ENCODE measurements around the gene RETREG1.
A peak's percentile ranks its signal among the peaks of the same experiment; 100 is the strongest.

The RETREG1 gene
- long read RNA-seq, result 0 reads

DNA sequence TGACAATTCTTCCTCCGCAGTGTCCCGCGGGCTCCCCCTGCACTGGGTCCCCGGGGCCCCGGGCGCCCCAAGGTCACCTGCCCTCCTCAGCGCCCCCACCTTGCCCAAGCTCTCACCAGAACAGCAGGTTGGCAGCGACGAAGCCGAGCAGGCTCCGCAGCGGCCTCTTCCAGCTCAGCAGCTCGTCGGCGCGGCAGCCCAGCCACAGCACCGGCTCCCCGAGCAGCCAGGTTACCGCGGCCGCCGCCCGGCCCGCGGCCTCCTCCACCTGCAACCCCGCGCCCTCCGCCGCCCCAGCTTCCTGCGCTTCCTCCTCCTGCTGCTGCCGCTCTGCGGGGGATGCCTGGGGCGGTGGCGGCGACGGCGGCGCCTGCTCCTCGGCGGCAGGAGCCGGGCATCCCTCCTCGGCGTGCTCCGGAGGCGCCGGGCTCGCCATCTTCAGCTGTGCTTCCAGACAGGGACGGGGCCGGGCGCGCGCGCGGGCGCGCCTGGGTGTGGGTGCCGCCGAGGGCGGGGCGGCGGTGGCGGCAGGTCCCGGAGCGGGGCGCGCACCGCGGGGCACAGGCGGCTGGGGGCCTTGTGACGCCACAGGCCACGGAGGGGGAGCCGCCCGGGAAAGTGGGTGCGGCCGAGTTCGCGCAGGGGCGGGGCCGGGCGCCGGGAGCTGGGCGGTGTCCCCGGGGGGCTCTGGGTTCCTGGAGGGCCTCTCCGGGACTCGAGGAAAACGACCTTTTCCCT, at the start of gene RETREG1:
TSS of gene RETREG1 (minus strand) at position 462 of the 738 bp plus-strand sequence. CDS start at position 436, 26 bp downstream.
- no peaks in the 10 kb centered on the region for H3K27me3 ChIP-seq (ENCODE audit: insufficient read depth, poor library complexity, severe bottlenecking)
- no peak for TF ChIP-seq SPI1 (IDR thresholded peaks at IDR 0.05; ENCODE audit: borderline replicate concordance, low read depth)
- no peak for TF ChIP-seq CTCF (IDR thresholded peaks at IDR 0.05; ENCODE audit: insufficient read depth, low read length)
- TF ChIP-seq POLR2AphosphoS5 (IDR thresholded peaks at IDR 0.05; ENCODE audit: low read depth), result no peak
- no peak for TF ChIP-seq GABPA (IDR thresholded peaks at IDR 0.05; ENCODE audit: low read depth)
- TF ChIP-seq, protein P1, sequence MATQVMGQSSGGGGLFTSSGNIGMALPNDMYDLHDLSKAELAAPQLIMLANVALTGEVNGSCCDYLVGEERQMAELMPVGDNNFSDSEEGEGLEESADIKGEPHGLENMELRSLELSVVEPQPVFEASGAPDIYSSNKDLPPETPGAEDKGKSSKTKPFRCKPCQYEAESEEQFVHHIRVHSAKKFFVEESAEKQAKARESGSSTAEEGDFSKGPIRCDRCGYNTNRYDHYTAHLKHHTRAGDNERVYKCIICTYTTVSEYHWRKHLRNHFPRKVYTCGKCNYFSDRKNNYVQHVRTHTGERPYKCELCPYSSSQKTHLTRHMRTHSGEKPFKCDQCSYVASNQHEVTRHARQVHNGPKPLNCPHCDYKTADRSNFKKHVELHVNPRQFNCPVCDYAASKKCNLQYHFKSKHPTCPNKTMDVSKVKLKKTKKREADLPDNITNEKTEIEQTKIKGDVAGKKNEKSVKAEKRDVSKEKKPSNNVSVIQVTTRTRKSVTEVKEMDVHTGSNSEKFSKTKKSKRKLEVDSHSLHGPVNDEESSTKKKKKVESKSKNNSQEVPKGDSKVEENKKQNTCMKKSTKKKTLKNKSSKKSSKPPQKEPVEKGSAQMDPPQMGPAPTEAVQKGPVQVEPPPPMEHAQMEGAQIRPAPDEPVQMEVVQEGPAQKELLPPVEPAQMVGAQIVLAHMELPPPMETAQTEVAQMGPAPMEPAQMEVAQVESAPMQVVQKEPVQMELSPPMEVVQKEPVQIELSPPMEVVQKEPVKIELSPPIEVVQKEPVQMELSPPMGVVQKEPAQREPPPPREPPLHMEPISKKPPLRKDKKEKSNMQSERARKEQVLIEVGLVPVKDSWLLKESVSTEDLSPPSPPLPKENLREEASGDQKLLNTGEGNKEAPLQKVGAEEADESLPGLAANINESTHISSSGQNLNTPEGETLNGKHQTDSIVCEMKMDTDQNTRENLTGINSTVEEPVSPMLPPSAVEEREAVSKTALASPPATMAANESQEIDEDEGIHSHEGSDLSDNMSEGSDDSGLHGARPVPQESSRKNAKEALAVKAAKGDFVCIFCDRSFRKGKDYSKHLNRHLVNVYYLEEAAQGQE (IDR thresholded peaks at IDR 0.05; ENCODE audit: insufficient replicate concordance, low read depth), result no peak
- H3K27ac ChIP-seq (replicated peaks), result peak within 1 kb of the TSS; percentile 47
- peak within 1 kb of the TSS; percentile 81 for H3K4me3 ChIP-seq (replicated peaks; ENCODE audit: insufficient read depth, low read length)
- peak in 1 of 2 experiments; percentile 55 for DNase-seq (ENCODE audit: low read depth in 1 of 2, low spot score in 1 of 2)

DNA sequence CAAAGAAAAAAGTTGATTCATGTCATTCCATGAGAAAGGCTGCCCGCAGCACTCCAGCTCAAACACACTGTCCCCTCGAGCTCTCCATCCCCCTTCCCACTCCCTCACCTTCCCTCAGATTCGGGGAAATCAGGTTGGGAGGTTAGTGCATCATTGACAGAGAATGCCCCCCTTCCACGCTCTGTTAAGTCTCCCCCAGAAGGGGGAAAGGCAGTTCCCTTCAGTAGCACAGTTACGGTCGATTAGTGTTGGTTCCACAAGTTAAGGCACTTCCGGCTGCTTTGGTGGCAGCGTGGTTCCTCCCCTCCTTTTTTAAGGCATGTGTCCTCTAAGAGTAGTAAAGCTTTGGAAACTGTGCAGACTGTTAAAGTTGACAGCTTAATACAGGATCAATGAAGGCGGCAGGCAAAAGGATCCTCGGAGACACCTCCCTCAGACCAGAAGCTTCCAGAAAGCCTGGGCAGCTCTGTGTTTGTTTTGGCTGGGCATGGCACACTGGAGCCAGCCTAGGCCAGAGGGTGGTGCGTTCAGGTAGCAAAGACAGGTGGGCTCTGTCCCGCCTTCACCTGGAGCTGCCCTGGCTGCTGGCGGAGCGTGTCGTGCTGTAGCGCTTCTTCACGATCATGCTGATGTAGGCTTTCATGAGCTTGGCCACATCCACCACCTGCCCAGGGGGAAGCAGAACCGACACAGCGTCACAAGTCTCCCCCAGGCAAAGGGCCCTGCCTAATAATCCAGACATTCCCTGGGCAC, 49.5 kb upstream of the RETREG1 start:
- no peak overlapping the region for H3K4me3 ChIP-seq (replicated peaks; ENCODE audit: insufficient read depth, low read length)
- no peak overlapping the region for H3K27ac ChIP-seq (replicated peaks)
- no peak for DNase-seq (ENCODE audit: low read depth in 1 of 2, low spot score in 1 of 2)
- TF ChIP-seq CTCF (IDR thresholded peaks at IDR 0.05; ENCODE audit: insufficient read depth, low read length) (no peak), GABPA (IDR thresholded peaks at IDR 0.05; ENCODE audit: low read depth) (no peak), SPI1 (IDR thresholded peaks at IDR 0.05; ENCODE audit: borderline replicate concordance, low read depth) (no peak), POLR2AphosphoS5 (IDR thresholded peaks at IDR 0.05; ENCODE audit: low read depth) (no peak)
- TF ChIP-seq, protein P1 (IDR thresholded peaks at IDR 0.05; ENCODE audit: insufficient replicate concordance, low read depth), result no peak
- H3K27me3 ChIP-seq (ENCODE audit: insufficient read depth, poor library complexity, severe bottlenecking), result no peaks in the 10 kb centered on the region

DNA sequence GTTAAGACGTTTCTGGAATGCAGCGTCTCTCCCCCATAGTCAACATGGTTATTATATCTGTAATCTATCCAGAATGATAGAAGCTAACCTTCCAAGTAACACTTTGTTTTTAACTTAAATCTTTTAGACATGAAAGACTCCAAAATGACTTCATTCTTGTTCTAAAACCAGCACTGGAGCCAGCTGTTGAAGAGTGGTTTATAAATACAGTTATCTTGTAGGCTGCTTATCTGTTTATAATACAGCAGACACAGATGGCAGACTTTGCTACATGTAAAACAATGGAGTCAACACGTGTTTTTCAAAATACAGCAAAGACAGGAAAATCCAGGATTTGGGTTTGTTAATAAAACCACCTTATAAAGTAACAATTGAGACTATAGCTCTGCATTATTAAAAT, 48.8 kb upstream of the RETREG1 start:
- Histone ChIP-seq H3K27ac (replicated peaks) (no peak overlapping the region), H3K4me3 (replicated peaks; ENCODE audit: insufficient read depth, low read length) (no peak overlapping the region), H3K27me3 (ENCODE audit: insufficient read depth, poor library complexity, severe bottlenecking) (no peaks in the 10 kb centered on the region)
- no peak for TF ChIP-seq POLR2AphosphoS5 (IDR thresholded peaks at IDR 0.05; ENCODE audit: low read depth)
- no peak for DNase-seq (ENCODE audit: low read depth in 1 of 2, low spot score in 1 of 2)

- Histone ChIP-seq H3K27me3 (ENCODE audit: insufficient read depth, poor library complexity, severe bottlenecking) (no peaks in the 10 kb centered on the region), H3K4me3 (replicated peaks; ENCODE audit: insufficient read depth, low read length) (no peak overlapping the region), H3K27ac (replicated peaks) (no peak overlapping the region)
- TF ChIP-seq CTCF (IDR thresholded peaks at IDR 0.05; ENCODE audit: insufficient read depth, low read length) (no peak), SPI1 (IDR thresholded peaks at IDR 0.05; ENCODE audit: borderline replicate concordance, low read depth) (no peak), POLR2AphosphoS5 (IDR thresholded peaks at IDR 0.05; ENCODE audit: low read depth) (no peak), GABPA (IDR thresholded peaks at IDR 0.05; ENCODE audit: low read depth) (no peak)
- TF ChIP-seq, protein P1 (IDR thresholded peaks at IDR 0.05; ENCODE audit: insufficient replicate concordance, low read depth), result no peak
- DNase-seq (ENCODE audit: low read depth in 1 of 2, low spot score in 1 of 2), result no peak
Measured at GRCh38 chr5:16664368-16664767, 47.6 kb upstream of the RETREG1 start.

Measured in HL-60 (cell line).